Erythroblast (primary cell): ENCODE data around the gene SUSD2.
"Not testable (repeated sequence)": the region's sequence is repeated elsewhere in the genome, so short reads cannot be mapped to it uniquely, and the experiment has no call there.

ENCODE experiments used
- GATA1 ChIP-seq: IDR thresholded peaks from 2 replicates; pipeline ENCODE4 v1.6.1; 2011; ENCODE audit warnings: low read depth, mild to moderate bottlenecking, control low read depth, low read length, moderate library complexity
- POLR2A ChIP-seq: IDR thresholded peaks from 2 replicates; pipeline ENCODE4 v1.6.1; 2011; ENCODE audit warnings: mild to moderate bottlenecking, low read length

- not testable (repeated sequence) for TF ChIP-seq POLR2A, GATA1
These were observed 30.4 kb downstream of the SUSD2 start for GRCh38 chr22:24211716-24212115.
